DMS53 (cell line): ENCODE data around the gene UBAP2L.
"Not testable (repeated sequence)": the region's sequence is repeated elsewhere in the genome, so short reads cannot be mapped to it uniquely, and the experiment has no call there.

ENCODE experiments used
- DNase-seq: peaks from one replicate; lab custom pipeline; 2025; lab: John Stamatoyannopoulos, UW

UBAP2L gene

GRCh38 chr1:154253671-154254070, 32.9 kb downstream of the UBAP2L start:
- no peak for DNase-seq

DNA sequence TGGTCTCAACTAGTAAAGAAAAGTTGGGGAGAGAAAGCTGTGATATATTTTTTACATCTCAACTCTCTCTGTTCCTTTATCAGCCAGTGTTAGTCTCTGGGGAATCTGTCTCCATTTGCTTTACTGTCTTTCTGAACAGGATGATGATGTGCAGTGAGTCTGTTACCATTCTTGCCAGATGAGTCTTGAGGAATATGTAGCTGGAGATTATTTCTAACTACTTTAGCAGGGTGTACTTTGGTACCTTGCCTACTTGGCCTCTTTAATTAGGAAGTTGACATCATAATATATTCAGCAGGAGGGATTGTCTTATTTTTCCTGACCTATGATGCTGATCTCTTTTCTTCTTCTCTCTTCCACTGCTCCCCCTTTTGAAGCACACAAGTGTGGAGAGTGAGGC, 35.9 kb downstream of the UBAP2L start:
- DNase-seq = no peak

GRCh38 chr1:154258784-154259183, 38.0 kb downstream of the UBAP2L start:
- DNase-seq = no peak

GRCh38 chr1:154260127-154260526, 39.4 kb downstream of the UBAP2L start:
- DNase-seq = no peak

- DNase-seq = no peak
Measured at GRCh38 chr1:154263465-154264332, 42.9 kb downstream of the UBAP2L start.

GRCh38 chr1:154264454-154264853, 43.7 kb downstream of the UBAP2L start:
- no peak for DNase-seq

DNA sequence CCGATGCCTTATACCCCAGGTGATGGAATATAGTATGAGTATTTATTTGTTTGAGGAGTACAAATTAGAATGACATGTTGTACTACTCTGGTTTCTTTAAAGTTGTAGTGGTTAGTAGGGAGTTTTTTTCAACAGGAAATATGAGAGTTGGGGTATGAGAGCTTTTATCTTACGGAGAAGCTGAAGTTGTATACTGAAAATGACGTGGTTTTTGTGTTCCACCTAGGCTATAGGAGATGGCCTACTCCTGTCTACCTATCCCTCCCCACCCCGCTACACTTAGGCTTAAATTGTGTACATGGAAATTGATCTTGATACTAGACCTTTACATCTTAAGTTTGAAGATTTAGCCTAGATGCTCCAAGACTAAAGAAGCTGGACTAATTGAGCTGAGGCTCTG, 44.8 kb downstream of the UBAP2L start:
- DNase-seq = no peak

DNA sequence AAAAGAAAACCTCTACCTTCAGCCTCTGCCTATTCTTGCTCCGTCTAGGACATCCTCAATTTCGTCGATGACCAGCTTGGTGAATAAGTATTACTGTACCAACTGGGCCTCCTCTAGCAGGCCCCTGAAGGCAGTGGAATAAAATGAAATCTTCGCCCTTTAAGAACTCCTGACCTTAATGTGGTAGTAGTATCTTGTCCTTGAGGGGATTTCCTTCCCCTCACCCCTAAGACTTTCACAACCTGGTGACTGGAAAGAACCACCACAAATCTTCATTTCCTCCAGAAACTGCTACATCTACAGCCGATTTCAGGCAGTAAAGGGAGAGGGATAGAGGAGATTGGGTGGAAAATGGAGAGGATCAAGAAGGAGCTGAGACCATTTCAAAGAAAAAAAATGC, 50.1 kb downstream of the UBAP2L start:
- DNase-seq = no peak

DNA sequence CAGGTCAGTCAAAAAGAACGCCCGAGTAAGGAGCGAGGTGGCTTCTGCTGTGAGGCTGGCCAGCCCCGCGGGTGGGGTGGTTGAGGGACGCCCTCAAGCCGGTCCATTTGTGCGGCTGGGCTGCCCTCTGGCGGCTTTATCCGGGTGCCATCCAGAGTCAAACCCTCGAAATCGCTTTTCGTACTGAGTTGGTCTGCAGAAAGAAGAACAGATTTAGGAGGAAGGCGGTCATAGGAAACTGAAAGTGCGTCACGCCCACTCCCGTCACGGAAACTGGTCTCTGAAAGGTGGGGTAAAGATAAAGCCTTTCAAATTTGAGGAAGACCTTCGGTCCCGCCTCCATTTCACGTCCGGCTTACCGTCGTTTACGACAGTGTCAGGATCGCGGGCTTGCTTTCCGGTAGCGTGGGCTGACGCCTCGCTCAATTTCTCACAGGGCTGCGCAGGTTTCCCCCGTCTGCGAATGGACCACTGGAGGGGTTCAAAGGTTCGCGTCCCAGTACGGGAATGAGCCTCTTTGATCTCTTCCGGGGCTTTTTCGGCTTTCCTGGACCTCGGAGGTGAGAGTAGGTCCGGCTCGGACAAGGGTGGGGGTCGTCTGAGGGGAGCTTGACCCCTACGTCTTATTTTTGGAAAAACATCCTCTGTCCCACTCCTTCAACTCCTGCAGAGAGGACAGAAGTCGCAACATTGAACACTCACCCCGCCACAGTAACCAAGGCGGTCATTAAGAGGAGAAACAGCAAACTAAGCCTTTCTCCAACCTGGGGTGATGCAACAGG, 51.7 kb downstream of the UBAP2L start, which contains the start of gene HAX1:
Gene HAX1 (plus strand): TSS at position 413 of the 782 bp plus-strand sequence. CDS start 95 bp downstream, at position 508.
- peak; percentile 98 for DNase-seq

DNA sequence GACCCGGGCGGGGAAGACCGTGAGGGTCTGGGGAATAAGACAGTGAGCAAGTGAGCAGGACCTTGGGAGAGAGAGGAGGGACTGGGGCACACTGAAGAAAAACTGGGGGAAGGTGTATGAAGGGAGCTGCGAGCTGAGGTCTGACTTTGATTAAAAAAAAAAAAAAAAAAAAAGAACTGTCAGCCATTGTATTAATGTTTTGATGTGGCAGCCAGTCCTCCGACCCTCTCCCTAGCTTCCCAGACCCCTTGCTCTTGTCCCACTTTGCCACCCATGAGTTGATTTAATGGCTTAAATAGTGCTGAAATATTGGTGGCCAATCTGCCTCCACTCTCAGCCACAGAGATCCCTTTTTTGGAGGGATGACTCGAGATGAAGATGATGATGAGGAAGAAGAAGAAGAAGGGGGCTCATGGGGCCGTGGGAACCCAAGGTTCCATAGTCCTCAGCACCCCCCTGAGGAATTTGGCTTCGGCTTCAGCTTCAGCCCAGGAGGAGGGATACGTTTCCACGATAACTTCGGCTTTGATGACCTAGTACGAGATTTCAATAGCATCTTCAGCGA, 52.3 kb downstream of the UBAP2L start:
- DNase-seq = no peak

GRCh38 chr1:154276797-154277196, 56.0 kb downstream of the UBAP2L start:
- DNase-seq = peak; percentile 25

DNA sequence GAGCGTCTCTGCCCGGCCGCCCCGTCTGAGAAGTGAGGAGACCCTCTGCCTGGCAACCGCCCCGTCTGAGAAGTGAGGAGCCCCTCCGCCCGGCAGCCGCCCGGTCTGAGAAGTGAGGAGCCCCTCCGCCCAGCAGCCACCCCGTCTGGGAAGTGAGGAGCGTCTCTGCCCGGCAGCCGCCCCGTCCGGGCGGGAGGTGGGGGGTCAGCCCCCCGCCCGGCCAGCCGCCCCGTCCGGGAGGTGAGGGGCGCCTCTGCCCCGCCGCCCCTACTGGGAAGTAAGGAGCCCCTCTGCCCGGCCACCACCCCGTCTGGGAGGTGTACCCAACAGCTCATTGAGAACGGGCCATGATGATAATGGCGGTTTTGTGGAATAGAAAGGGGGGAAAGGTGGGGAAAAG, 66.8 kb downstream of the UBAP2L start:
- DNase-seq = not testable (repeated sequence)

DNA sequence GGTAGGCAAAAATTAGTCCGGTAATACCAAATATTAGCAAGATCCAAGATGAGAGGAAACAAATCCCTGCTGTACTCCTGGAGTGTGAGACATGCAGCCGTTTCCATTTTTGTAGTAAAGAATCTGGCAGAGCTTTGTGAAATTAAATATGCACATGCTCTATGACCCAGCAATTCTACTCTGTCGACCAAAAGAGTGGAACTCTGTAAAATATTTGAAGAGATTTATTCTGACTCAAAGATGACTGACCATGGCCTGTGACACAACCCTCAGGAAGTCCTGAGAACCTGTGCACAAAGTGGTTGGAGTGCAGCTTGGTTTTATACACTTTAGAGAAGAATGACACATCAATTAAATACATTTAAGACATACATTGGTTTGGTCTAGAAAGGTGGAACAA, 67.9 kb downstream of the UBAP2L start:
- DNase-seq = no peak

- DNase-seq = no peak
Measured at GRCh38 chr1:154290921-154291320, 70.2 kb downstream of the UBAP2L start.

GRCh38 chr1:154295408-154296235, 74.9 kb downstream of the UBAP2L start:
- peak; percentile 21 for DNase-seq

DNA sequence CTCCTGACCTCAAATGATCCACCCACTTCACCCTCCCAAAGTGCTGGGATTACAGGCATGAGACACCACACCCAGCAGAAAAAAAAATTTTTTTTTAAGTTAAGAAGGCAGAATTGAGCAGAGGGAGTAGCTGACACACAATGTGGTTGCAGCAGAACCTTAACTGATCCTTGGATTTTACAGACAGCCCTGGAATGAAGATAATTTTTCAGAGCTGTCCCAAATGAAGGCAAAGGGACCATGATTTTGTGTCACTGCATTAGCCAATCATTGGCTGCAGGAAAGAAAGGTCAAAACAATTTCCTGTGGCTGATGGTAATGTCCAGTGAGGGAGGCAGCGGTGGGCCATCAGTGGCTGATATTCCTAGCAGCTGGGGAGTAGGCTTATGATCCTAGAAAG, 80.8 kb downstream of the UBAP2L start:
- DNase-seq = no peak

GRCh38 chr1:154304664-154305337, 84.0 kb downstream of the UBAP2L start:
- peak; percentile 28 for DNase-seq

DNA sequence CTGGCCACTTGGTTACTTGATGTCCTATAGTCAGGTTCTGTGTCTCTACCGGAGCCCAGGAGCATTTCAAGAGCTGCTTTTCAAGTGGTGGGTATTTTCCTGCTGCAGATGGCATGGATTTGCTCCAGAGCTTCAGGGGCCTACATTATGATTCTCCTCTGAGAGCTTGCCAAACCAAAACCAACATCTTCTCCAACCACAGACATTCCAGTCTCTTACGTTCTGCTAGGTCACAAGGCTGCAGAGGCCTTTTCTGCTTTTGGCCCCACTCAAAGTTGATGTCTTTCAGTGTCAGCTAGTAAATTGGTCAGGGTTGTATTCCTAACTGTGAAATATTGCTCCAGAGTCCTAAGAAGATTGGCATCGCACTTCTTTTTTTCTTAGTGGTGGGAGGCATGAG, 85.4 kb downstream of the UBAP2L start:
- DNase-seq = no peak

DNA sequence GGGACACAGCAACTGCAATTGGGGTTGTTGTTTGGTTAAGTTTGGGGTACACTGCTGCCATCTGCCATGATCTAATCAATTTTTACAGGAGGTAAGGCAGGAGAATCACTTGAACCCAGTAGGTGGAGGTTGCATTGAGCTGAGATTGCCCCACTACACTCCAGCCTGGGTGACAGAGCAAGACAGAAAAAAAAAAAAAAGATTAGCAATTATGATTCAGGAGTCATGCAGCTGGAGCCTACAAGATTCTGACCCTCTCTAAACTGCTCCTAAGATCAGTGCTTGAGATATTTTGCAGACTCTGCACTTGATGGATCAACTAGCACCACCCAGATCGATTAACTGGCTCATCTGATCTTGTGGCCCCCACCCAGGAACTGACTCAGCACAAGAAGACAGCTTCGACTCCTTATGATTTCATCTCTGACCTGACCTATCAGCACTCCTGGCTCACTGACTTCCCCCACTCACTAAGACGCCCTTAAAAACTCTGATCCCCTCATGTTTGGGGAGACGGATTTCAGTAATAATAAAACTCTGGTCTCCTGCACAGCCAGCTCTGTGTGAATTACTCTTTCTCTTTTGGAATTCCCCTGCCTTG, 87.0 kb downstream of the UBAP2L start:
- not testable (repeated sequence) for DNase-seq

DNA sequence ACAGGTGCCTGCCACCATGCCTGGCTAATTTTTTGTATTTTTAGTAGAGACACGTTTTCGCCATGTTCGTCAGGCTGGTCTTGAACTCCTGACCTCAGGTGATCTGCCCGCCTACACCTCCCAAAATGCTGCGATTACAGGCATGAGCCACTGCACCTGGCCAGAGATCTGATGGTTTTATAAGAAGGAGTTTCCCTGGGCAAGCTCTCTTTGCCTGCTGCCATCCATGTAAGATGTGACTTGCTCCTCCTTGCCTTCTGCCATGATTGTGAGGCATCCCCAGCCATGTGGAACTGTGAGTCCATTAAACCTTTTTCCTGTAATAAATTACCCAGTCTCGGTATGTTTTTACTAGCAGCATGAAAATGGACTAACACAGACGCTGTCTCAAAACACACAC, 88.4 kb downstream of the UBAP2L start:
- not testable (repeated sequence) for DNase-seq
